SH-SY5Y (cell line): ENCODE data around the gene SETBP1.

Source experiments
- GATA2 ChIP-seq: IDR thresholded peaks from 2 replicates; pipeline ENCODE4 v1.6.1; 2011; ENCODE audit warnings: mild to moderate bottlenecking, low read depth, low read length
- GATA3 ChIP-seq: IDR thresholded peaks from 2 replicates; pipeline ENCODE4 v1.6.1; 2011; ENCODE audit warnings: low read depth, mild to moderate bottlenecking, low read length, moderate library complexity

The SETBP1 gene

DNA sequence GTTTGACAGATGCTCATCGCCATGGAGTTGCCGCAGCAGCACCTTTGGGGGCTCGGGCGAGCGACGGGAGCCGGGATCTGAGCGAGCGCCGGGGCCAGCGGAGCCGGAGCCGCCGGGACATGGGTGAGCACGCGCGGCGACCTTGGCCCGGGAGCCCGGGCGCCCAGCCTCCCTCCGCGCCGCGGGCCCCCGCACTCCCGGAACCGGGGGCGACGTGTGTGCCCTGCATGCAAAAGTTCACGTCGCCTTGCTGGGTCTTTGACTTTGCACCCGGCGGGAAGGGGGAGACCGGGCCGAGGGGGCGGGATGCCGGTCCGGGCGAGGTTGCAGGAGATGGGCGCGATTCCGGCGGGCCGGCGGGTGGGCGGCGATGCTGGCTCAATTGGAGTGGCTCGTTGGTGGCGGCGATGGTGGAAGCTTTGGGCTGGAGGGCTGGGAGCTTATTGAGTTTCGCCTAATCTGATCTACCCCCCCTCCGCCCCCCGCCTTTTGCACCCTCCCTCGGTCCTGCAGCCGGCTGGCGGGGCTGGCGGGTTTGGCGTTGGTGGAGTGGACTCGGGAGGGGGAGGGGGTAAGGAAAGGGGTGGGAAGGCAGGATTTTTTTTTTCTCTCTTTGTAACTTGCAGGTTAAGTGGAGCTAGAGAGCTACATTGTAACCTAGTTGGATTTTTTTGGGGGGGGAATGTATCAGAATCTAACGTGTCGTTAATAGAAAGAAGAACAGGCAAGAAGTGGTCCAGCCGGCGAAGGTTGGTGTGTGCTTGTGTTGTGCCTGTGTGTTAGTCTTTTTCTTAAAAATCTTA is at the start of gene SETBP1:
Gene SETBP1, plus strand, starts transcription at position 616 of the 803 bp plus-strand sequence. CDS start 20,459 bp downstream, outside the sequence.
- TF ChIP-seq GATA3 (no peak), GATA2 (peak; percentile 65)

DNA sequence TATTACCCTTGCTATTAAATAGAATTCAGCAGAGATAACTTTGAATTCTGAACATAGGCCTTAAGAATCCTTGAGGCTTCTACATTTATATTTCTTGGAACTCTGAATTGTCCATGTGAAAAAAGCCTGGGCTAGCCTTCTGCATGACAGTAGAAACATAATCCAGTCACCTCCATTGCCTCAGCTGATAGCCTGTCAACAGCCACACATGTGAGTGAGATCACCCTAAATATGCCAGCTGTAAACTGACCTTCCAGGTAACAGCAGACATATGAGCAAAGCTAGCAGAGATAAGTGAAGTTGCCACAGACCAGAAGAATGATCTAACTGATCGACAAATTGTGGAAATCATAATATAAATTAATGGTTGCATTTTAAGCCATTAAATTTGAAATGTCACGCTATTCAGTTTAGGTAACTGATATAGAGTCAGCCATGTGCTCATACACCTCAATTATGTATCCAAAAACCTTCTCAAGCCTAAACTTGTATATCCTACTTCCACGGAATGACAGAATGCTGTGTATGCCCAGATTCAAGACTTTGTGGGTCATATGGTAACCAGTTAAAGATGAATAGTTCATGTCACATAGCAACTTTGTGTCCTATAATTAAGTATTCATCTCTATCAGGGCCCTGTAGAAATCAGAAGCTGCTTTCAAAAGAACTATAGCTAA is 48.1 kb upstream of the SETBP1 start:
- TF ChIP-seq GATA2 (no peak), GATA3 (no peak)

DNA sequence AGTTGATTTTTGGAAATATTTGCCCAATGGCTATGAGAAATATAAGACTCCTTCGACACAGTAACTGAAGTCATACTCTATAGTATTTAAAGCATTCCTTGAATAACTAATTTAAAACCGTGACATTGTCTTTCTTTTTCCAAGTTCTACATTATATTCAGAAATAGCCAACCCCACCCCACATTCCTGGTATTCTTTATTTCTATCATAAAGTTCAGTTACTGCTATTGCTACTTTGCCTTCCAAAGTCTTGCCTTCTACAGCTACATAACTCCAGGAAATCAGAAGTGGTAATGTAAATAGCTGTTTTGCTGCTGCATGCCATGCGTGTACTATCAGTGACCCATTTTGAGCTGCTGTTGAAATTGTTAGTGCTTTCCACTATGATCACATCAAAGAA is 45.1 kb upstream of the SETBP1 start:
- no peak for TF ChIP-seq GATA3
- TF ChIP-seq GATA2: no peak

DNA sequence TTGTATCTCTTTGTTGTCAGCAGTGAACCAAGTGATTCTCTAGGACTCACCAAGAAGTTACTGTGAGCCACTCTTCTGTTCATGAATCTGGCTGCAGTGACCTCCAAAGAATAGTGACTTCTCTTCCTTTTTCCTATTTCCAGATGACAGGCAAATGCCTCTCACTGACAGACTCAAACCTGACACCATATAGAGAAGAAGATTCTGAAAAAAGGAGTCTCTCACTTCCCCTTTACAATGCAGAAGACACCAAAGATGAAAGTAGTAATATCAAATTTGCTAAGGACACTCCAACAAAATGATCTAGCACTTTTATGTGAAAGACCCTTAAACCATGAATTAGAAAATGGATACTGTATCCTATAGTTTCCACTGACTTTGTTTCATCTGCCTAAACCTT is 44.4 kb upstream of the SETBP1 start:
- TF ChIP-seq GATA3 (no peak), GATA2 (no peak)

DNA sequence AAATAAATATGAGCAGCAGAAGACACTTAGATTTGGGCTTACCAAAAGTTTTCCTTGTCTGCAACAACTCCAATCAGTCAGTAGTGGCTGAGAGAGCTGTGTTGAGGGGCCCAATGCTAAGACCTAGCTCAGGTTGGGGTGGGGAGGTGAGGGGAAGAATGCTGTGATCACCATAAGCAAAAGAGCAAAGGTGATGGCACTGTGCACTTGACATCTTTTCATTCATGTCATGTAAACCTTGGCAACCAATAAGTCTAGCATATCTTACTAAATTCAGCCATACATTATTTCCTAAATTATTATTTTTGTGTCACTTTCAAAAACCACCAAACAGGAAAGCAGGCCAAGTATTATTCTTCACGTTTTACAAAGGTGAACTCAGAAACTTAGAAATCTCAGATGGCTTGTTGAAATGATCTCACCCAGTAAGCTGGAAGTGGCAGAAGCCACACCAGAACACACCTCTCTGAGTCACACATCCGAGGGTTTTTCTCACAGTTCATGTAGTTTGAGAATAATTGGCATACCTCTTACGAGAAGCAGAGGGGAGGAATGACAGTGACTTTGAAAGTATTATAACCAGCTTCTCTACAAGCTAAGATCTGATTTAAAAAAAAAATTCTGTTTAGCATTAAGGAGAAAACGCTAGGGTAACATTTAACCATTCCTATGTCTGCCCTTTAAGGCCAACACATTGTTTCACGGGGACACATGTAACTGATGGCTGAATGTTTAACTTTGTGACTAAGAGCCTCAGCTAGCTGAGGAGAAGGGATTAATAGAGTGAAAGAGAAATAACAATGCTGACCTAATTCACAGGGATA is 43.3 kb upstream of the SETBP1 start:
- TF ChIP-seq GATA2 (no peak), GATA3 (no peak)

DNA sequence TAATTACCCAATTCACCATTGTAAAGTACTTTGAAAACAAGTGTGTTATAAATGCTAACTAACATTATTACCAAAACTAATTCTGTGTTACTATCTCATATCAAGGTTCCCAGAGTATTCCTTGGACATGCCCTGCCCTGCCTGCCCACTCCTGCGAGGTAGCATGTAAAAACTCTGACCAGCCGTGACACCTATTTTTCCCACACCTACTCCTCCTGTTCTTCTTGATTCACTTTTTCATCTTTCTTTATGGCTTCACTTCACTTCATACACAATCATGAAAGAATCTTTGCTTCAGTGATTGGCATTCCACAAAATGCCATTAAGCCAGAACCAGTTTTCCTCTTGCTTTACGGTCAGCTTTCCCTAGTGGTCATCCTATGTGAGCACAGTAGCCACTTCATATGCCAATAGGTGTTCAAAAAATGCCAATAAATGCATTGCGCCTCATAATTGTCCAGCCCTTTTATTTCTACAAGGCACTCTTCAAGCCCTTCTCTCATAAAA is 42.6 kb upstream of the SETBP1 start:
- TF ChIP-seq GATA2: no peak
- TF ChIP-seq GATA3: no peak

DNA sequence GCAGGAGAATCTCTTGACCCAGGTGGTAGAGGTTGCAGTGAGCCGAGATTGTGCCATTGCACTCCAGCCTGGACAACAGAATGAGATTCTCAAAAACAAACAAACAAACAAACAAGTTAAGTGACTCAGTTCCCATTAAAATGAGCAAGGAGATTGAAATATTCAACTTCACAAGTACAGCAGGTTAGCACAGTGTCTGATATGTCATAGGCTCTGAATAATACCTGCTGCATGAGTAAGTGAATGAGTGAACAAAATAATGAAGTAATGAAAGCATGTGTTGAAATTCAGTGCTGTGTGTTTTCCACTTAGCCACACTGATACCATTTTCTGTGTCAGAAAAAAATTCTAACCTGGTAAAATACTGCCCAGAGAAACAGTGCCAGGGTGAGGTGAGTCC is 41.9 kb upstream of the SETBP1 start:
- TF ChIP-seq GATA2 (no peak), GATA3 (no peak)

DNA sequence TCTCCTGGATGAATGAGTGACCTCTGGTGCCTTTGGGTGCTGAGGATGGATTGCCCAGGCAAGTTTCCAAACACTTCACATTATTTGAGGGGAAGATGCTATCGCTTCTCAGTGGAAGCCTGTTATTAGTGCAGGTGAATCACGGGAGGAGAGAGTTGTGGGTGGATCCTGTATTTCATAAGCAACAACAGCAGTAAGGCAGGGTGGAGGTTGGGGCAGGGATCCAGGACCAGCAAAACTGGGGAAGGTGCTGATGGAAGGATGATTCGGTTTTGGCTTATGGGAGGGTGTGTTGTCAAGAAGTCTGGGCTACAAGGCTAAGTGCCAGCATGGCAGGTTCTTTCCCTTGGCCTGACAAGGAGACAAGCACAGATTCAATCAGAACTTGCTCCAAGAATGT is 37.7 kb upstream of the SETBP1 start:
- TF ChIP-seq GATA3: no peak
- no peak for TF ChIP-seq GATA2

DNA sequence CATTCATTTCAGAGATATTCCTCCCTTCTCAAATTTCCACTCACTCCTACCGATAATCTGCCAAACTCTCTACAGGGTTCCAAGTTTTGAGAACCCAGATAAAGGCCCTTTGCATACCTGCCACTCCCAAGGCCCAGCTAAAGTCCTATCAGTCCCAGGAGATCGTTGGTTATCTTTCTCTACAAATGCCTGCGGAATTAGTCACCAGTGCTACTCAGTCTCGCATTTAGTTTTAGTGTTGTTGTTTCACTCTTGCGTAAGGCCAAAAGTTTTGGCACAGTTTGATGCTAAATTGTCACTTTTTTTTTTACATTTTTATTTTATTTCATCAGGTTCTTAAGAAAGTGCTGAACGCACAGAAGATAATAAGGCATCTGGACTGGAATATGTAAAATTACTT is 29.2 kb upstream of the SETBP1 start:
- no peak for TF ChIP-seq GATA2
- no peak for TF ChIP-seq GATA3

DNA sequence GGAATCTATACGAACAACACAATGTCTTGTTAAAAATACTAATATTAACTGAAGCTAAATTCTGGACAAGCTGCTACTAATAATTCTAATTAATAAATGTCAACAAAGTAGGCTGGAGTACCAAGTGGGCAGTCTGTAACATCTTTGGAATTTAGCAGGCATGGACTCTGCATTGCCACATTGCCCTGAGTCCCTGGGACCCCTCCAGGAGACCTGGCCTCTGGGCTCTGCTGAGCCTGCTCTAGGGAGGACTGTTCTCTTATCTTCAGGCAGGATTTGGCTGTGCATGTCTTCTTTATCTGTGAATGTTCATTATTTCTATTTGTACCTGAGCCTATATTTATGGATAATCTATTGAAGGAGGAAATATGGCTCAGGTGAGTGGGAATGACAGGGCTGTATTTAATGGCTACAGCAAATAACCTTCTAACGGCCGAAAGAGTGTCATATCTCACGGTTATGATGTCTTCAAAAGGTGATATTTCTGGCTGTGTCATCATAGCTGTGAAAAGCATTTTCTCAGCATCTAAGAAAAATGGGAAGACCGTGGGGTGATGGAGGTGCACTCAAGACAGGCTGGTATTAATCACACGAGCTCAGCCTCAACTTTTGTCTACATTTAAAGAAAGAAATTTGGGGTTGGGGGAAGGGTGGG is 28.6 kb upstream of the SETBP1 start:
- TF ChIP-seq GATA2 (no peak), GATA3 (no peak)

DNA sequence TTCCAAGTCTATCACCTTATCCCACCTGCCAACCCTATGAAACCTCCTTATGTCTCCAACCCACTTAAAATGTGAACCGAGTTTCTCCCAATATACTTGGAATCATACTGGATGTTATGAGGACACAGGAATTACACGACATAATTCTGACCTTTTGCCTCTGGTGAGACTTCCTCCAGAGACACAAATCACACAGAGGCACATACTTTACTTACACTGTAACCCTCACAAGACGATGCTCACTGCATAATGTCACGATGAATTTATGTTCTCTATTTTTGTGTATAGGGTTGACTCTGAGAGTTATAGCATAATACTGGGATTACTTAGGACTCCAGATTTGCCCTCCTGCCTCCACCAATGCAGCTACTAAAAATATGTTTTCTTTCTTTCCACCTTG is 28.0 kb upstream of the SETBP1 start:
- no peak for TF ChIP-seq GATA2
- TF ChIP-seq GATA3: no peak

DNA sequence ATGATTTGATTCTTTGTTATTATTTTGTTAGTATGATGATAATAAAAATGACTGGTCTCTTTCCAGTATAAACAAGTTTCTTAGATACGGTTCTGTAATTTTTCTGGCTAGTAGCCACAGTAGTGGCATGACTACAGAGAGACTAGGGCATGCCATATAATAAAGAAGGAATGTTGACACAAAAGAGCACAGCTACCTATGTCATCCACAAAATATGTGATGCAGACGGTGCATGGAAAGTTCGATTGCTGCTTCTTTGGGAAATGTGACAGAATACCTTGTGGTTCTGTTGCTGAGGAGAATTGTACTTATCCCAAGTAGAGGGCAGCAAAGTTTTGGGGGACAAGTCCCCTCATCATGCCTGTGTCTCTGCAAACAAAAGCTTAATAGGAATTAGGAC is 26.1 kb upstream of the SETBP1 start:
- no peak for TF ChIP-seq GATA3
- TF ChIP-seq GATA2: no peak

DNA sequence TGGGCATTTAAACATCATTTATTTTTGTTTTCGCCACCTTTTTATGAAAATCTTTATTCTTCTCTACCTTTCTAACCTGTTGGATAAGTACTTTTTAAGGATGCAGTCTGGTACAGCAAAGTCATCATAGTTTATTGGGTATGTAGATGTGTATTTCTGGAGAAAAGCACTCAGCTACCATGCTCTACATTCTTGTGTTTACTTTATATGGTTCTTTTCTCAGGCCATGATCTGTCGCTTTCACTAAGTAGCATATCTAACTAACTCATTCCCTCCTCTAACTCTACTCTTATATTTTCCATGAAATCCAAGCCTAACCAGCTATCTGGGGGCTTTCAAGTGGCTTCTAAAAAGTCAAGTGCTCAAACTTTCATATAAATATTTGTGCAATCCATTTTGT is 25.3 kb upstream of the SETBP1 start:
- TF ChIP-seq GATA3 (no peak), GATA2 (no peak)

DNA sequence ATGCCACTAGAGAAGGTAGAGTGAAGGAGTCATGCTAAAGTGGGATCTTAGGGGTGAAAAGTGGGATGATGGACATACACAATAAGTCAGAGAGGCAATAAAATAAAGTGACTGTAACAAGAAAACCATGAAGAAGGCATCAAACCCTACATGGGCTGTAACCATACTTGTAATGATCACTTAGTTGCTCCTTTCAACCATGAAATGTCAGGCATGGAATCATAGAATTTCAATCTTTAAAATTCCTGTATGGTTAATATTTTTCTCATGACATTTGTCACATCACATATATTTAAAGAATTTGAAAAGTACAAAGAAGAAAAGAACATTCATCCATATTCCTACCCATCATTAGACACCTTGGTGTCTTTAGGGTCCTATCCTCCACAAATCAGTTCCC is 20.9 kb upstream of the SETBP1 start:
- TF ChIP-seq GATA2: no peak
- TF ChIP-seq GATA3: no peak
